ENCODE results near the gene GALNT9.

Gene GALNT9

GRCh38 chr12:132366341-132366861 lies 37.0 kb upstream of the GALNT9 start:
- Histone ChIP-seq H3K9me3 (ENCODE audit: severe bottlenecking) (no peaks in the 10 kb centered on the region), H3K4me1 (ENCODE audit: insufficient read depth, poor library complexity, severe bottlenecking) (no peaks in the 10 kb centered on the region), H3K4me3 (ENCODE audit: severe bottlenecking) (no peak overlapping the region), H3K36me3 (ENCODE audit: low read depth) (no peaks in the 10 kb centered on the region), H3K27ac (ENCODE audit: poor library complexity, severe bottlenecking) (no peak overlapping the region), H3K27me3 (ENCODE audit: insufficient read depth, poor library complexity, severe bottlenecking) (peaks cover 15% of the 10 kb centered on the region)
- DNase-seq (ENCODE audit: low spot score) (peak; percentile 54), ATAC-seq (ENCODE audit: low read depth) (no peak)
- TF ChIP-seq CTCF (IDR thresholded peaks at IDR 0.05; ENCODE audit: poor library complexity, severe bottlenecking): no peak

- ATAC-seq (ENCODE audit: low read depth) (no peak), DNase-seq (ENCODE audit: low spot score) (peak; percentile 29)
- no peak for TF ChIP-seq CTCF (IDR thresholded peaks at IDR 0.05; ENCODE audit: poor library complexity, severe bottlenecking)
- Histone ChIP-seq H3K9me3 (ENCODE audit: severe bottlenecking) (no peaks in the 10 kb centered on the region), H3K4me3 (ENCODE audit: severe bottlenecking) (no peak overlapping the region), H3K4me1 (ENCODE audit: insufficient read depth, poor library complexity, severe bottlenecking) (no peaks in the 10 kb centered on the region), H3K27me3 (ENCODE audit: insufficient read depth, poor library complexity, severe bottlenecking) (peaks cover 7% of the 10 kb centered on the region), H3K36me3 (ENCODE audit: low read depth) (no peaks in the 10 kb centered on the region), H3K27ac (ENCODE audit: poor library complexity, severe bottlenecking) (no peak overlapping the region)
Observed at GRCh38 chr12:132365226-132365625, 35.8 kb upstream of the GALNT9 start.

GRCh38 chr12:132364348-132364902 lies 35.0 kb upstream of the GALNT9 start:
- no peak for TF ChIP-seq CTCF (IDR thresholded peaks at IDR 0.05; ENCODE audit: poor library complexity, severe bottlenecking)
- Histone ChIP-seq H3K4me1 (ENCODE audit: insufficient read depth, poor library complexity, severe bottlenecking) (no peaks in the 10 kb centered on the region), H3K9me3 (ENCODE audit: severe bottlenecking) (no peaks in the 10 kb centered on the region), H3K27me3 (ENCODE audit: insufficient read depth, poor library complexity, severe bottlenecking) (peaks cover 7% of the 10 kb centered on the region), H3K4me3 (ENCODE audit: severe bottlenecking) (no peak overlapping the region), H3K27ac (ENCODE audit: poor library complexity, severe bottlenecking) (no peak overlapping the region), H3K36me3 (ENCODE audit: low read depth) (no peaks in the 10 kb centered on the region)
- DNase-seq (ENCODE audit: low spot score) (no peak), ATAC-seq (ENCODE audit: low read depth) (no peak)

GRCh38 chr12:132363661-132364347 lies 34.4 kb upstream of the GALNT9 start:
- no peaks in the 10 kb centered on the region for H3K4me1 ChIP-seq (ENCODE audit: insufficient read depth, poor library complexity, severe bottlenecking)
- H3K4me3 ChIP-seq (ENCODE audit: severe bottlenecking): no peak overlapping the region
- H3K36me3 ChIP-seq (ENCODE audit: low read depth): no peaks in the 10 kb centered on the region
- ATAC-seq (ENCODE audit: low read depth) (no peak), DNase-seq (ENCODE audit: low spot score) (peak; percentile 33)
- no peak overlapping the region for H3K27ac ChIP-seq (ENCODE audit: poor library complexity, severe bottlenecking)
- peaks cover 6% of the 10 kb centered on the region for H3K27me3 ChIP-seq (ENCODE audit: insufficient read depth, poor library complexity, severe bottlenecking)
- H3K9me3 ChIP-seq (ENCODE audit: severe bottlenecking): no peaks in the 10 kb centered on the region
- no peak for TF ChIP-seq CTCF (IDR thresholded peaks at IDR 0.05; ENCODE audit: poor library complexity, severe bottlenecking)
